Cerebellar nuclear complex (tissue), 1 donor: ENCODE measurements around the gene MTARC1.

Source experiments
- DNase-seq, 2 experiments: peaks; one replicate each; lab custom pipeline; 2025; lab: John Stamatoyannopoulos, UW

The MTARC1 gene

GRCh38 chr1:220833436-220833835, 46.7 kb downstream of the MTARC1 start:
- no peak for DNase-seq

DNA sequence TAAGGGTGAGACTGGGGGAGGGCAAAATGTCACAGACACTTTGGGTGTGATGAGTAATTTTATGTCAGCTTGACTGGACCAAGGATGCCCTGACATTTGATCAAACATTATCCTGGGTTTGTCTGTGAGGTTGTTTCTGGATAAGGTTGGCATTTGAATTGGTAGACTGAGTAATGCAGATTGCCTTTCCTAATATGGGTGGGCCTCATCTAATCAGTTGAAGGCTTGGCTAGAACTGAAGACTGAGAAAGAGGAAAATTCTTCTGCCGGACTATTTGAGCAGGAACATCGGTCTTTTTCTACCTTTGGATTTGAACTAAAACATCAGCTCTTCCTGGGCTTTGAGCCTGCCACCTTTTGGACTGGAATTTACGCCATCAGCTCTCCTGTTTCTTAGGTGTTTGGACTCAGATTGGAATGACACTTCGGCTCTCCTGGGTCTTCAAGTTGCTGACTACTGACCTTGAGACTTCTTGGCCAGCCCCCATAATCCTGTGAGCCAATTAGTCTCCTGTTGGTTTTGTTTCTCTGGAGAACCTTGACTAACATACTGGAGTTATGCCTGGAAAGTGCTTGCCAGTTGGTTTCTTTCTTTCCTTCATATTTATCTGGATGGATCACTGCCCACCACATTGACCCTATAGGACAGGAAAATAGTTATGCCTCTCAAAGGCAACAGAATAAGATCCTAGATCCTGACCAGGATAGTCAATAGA, 47.6 kb downstream of the MTARC1 start:
- DNase-seq = no peak
